ENCODE measurements around the gene ETV3L.
"Not testable (repeated sequence)": the region's sequence is repeated elsewhere in the genome, so short reads cannot be mapped to it uniquely, and the experiment has no call there.

Gene ETV3L

DNA sequence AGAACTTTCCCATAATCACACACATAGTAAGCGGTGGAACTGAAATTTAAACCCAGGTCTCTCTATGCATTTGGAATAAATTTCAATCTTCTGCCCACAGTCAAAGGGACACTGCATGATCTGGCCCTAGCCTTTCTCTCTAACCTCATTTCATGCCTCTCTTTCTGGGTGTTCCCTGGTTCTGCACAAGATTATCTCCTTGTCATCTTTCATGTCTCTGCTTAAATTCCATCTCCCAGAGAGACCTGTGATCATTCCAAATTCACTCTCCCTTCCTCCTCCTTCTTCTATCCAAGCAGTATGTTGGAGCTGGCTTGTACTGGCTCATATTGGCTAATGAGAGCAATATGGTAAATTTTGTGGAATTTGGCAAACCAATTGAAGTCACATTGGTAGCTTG lies 22.2 kb downstream of the ETV3L start:
- DNase-seq (ENCODE audit: low read depth in 2 of 2), result no peak

- DNase-seq (ENCODE audit: low read depth in 2 of 2), result no peak
Observed at GRCh38 chr1:157073944-157074685, 25.5 kb downstream of the ETV3L start.

- DNase-seq (ENCODE audit: low read depth in 2 of 2), result no peak
Observed at GRCh38 chr1:157069601-157070000, 30.0 kb downstream of the ETV3L start.

GRCh38 chr1:157059241-157059640 lies 40.4 kb downstream of the ETV3L start:
- not testable (repeated sequence) for DNase-seq (ENCODE audit: low read depth in 2 of 2)

- DNase-seq (ENCODE audit: low read depth in 2 of 2), result no peak
Observed at GRCh38 chr1:157056269-157056668, 43.3 kb downstream of the ETV3L start.

DNA sequence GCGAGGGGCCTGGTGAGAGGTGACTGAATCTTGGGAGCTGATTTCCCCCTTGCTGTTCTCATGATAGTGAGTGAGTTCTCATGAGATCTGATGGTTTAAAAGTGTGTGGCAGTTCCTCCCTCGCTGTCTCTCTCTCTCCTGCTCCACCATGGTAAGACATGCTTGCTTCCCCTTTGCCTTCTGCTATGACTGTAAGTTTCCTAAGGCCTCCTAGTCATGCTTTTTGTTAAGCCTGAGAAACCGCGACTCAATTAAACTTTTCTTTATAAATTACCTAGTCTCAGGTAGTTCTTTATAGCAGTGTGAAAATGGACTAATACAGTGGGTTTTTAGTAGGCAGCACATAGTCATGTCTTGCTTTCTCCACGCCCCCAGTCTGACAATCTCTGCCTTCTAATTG lies 43.9 kb downstream of the ETV3L start:
- not testable (repeated sequence) for DNase-seq (ENCODE audit: low read depth in 2 of 2)

DNA sequence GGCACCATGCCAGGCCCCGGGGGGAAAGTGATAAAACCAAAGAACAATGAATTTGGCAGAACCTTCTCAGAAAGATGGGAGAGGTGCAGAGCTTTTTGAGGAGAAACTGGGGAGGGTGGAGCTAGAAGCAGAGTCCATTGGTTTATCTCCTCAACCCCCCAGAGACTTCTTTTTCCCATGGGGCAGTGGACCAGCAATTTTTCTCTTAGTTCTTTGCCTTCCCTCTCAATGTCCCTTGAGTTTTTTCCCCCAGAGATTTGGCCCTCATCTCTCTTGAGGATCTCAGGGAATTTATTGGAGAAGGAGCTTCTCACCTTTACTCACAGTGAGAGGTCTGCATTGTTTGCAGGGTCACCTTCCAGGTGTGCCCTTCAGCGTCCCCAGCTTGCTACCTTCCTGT lies 48.8 kb downstream of the ETV3L start:
- DNase-seq (ENCODE audit: low read depth in 2 of 2), result no peak

- no peak for DNase-seq (ENCODE audit: low read depth in 2 of 2)
Observed at GRCh38 chr1:157047062-157047410, 52.6 kb downstream of the ETV3L start.

- DNase-seq (ENCODE audit: low read depth in 2 of 2), result no peak
Observed at GRCh38 chr1:157045250-157046218, 54.1 kb downstream of the ETV3L start, which contains the start of gene ARHGEF11. TSS of gene ARHGEF11 (minus strand) at chr1:157045742. CDS start at chr1:157044330, 1,412 bp downstream.

DNA sequence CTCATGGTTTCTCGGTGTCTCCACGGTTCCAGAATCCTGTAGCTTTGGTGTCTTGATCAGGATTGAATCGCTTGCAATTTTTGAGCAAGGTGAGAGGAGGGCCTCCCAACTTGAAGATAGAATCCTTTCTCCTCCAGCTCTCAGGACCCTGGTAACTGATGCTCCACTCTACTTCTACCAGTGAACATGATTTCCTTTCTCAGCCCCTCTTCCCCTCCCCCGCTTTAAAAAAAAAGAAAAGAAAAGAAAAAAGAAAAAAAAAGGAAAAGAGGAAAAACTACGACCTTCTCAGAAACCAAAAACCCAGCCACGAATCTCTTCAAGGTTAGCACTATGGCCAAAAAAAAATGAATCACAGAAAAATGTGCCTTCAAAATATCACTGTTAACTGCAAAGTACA lies 55.3 kb downstream of the ETV3L start:
- DNase-seq (ENCODE audit: low read depth in 2 of 2), result no peak

DNA sequence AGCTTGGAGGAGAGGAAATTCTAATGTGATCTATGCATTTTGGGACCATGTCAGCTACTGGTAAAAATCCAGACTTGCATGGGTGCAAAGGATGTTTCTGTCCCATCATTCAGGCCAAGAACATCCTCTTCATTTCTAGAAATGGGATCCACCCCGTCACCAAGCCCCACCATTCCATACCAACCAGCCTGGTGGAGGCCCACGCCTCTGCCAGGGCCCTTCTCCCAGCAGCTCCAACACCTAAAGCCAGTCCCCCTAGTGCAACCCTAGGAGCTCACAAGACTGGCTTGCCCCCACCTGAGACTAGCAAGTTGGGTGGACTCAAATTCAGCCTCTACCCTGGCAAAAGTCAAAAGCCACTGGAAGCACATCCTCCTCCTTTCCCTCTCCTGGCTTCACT lies 55.9 kb downstream of the ETV3L start:
- DNase-seq (ENCODE audit: low read depth in 2 of 2), result no peak

- DNase-seq (ENCODE audit: low read depth in 2 of 2), result no peak
Observed at GRCh38 chr1:157042846-157043245, 56.8 kb downstream of the ETV3L start.

Measured in stimulated activated CD8-positive, alpha-beta memory T cell treated with anti-CD3 and anti-CD28 coated beads, Interleukin-7, amount 100 ng/mL, for 1 hour (primary cell).